Activated CD8-positive, alpha-beta T cell treated with anti-CD3 and anti-CD28 coated beads, Interleukin-2, amount 10 ng/mL, durations not matched to agents 7 days and 5 days (primary cell): Measurements from ENCODE around the gene MAEA. TPM values are rescaled to one million over a fixed set of nuclear protein-coding genes. Genes with fewer than 3 reads are reported as not detected.
A peak's percentile ranks its signal among the peaks of the same experiment; 100 is the strongest.
"Not testable (repeated sequence)": the region's sequence is repeated elsewhere in the genome, so short reads cannot be mapped to it uniquely, and the experiment has no call there.

Source experiments
- ATAC-seq: fragments of 150-1000 bp; cut with Tn5 transposase; one replicate; pipeline ENCODE4 v1.10.0; 2021; ENCODE audit warnings: moderate library complexity
- CTCF ChIA-PET: fragments of 350-600 bp; sonication (Branson Sonifier 250); formaldehyde crosslinking; loops from one replicate; lab custom pipeline; 2021; ENCODE audit warnings: antibody characterized with exemption; lab: Charles Lee
- POLR2A ChIA-PET: fragments of 350-600 bp; sonication (Branson Sonifier 250); formaldehyde crosslinking; loops from one replicate; lab custom pipeline; 2021; ENCODE audit warnings: antibody characterized with exemption; lab: Charles Lee
- DNase-seq: peaks from one replicate; pipeline ENCODE4 v3.0.0-alpha.2; 2020
- H3K27ac Mint-ChIP-seq: one replicate; pipeline ENCODE4 v1.8.0; 2021; ENCODE audit warnings: mild to moderate bottlenecking, mixed read lengths
- H3K27me3 Mint-ChIP-seq: one replicate; pipeline ENCODE4 v1.8.0; 2021; ENCODE audit warnings: low read depth, mixed read lengths
- H3K36me3 Mint-ChIP-seq: one replicate; pipeline ENCODE4 v1.8.0; 2021; ENCODE audit warnings: low read depth, mixed read lengths
- H3K4me1 Mint-ChIP-seq: one replicate; pipeline ENCODE4 v1.8.0; 2021; ENCODE audit warnings: low read depth, mixed read lengths
- H3K4me3 Mint-ChIP-seq: one replicate; pipeline ENCODE4 v1.8.0; 2021; ENCODE audit warnings: mild to moderate bottlenecking, mixed read lengths
- H3K9me3 Mint-ChIP-seq: one replicate; pipeline ENCODE4 v1.8.0; 2022; ENCODE audit warnings: mixed read lengths; ENCODE audit not compliant: insufficient read depth
- total RNA-seq, 2 experiments: library from RNA; stranded (reverse); gene quantifications; one replicate each; pipeline ENCODE4 v1.2.3, GENCODE V29; 2021

The MAEA gene
- total RNA-seq, 2 experiments from 2014 or later: 60.3 to 65.1 TPM

DNA sequence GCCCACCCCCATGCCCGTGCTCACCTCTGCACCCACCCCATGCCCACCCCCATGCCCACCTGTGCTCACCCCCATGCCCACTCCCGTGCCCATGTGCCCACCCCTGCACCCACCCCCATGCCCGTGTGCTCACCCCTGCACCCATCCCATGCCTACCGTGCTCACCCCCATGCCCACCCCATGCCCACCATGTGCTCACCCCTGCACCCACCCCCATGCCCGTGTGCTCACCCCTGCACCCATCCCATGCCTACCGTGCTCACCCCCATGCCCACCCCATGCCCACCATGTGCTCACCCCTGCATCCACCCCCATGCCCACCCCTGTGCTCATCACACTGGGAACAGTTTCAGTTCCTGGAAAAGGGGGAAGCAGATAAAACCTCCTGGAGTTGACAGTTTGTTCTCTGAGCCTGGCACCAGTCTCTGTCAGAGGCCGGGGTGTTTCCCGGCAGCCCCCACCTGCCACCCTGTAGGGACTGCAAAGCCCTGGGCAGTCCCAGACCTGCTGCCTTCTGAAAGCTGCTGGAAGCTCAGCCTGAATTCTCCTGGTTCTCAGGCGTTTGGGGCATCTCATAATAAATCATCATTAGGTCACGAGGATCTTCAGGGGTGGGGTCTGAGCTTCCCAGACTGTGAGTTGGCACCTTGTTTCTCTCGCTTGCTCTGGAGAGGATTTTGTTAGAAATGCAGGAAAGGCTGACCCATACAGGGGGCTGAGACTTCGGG is 44.3 kb downstream of the MAEA start:
- POLR2A ChIA-PET, H3K9me3 Mint-ChIP-seq, H3K27me3 Mint-ChIP-seq, H3K4me3 Mint-ChIP-seq, CTCF ChIA-PET, ATAC-seq, DNase-seq: not testable (repeated sequence)
- Mint-ChIP-seq H3K27ac (peak overlapping the region; percentile 8), H3K36me3 (peaks cover 65% of the 10 kb centered on the region), H3K4me1 (peaks cover 65% of the 10 kb centered on the region)

DNA sequence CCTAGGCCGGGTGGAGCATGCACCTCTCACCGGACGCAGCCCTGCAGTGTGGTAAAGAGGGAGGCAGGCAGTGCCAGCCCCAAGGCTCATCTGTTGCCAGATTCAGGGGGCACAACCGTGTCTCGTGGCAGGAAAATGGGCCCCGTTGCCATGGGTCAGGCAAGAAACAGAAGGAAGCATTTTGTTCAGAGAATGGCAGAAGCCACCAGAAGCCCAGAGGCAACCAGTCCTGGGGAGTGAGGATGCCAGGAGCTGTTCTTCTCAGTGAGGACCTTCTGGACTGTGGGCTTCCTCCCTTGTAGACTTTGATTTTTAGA is 44.8 kb downstream of the MAEA start:
- no peaks in the 10 kb centered on the region for H3K9me3 Mint-ChIP-seq
- H3K36me3 Mint-ChIP-seq: peaks cover 64% of the 10 kb centered on the region
- no peak for ATAC-seq
- no peak overlapping the region for H3K4me3 Mint-ChIP-seq
- no peak for DNase-seq
- no peaks in the 10 kb centered on the region for H3K27me3 Mint-ChIP-seq
- peak overlapping the region; percentile 8 for H3K27ac Mint-ChIP-seq
- ChIA-PET CTCF (no interaction called here), POLR2A (no interaction called here)
- peaks cover 59% of the 10 kb centered on the region for H3K4me1 Mint-ChIP-seq

DNA sequence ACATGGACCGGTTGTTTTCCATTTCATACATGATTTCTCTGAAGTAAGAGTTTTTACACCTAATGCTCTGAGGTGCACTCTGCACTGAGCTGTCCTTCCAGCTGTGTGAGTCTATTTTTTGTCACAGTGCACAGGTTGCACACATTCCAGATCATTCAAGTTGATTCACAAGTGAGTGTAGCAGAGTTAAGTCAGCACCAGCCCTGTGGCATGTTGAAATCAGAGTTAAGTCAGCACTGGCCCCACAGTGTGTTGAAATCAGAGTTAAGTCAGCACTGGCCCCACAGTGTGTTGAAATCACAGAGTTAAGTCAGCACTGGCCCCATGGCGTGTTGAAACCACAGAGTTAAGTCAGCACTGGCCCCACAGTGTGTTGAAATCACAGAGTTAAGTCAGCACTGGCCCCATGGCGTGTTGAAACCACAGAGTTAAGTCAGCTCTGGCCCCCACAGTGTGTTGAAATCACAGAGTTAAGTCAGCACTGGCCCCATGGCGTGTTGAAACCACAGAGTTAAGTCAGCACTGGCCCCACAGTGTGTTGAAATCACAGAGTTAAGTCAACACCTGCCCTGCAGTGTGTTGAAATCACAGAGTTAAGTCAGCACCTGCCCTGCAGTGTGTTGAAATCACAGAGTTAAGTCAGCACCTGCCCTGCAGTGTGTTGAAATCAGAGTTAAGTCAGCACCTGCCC is 45.6 kb downstream of the MAEA start:
- POLR2A ChIA-PET, H3K27me3 Mint-ChIP-seq, ATAC-seq, CTCF ChIA-PET, H3K4me3 Mint-ChIP-seq, H3K9me3 Mint-ChIP-seq, DNase-seq, H3K27ac Mint-ChIP-seq: not testable (repeated sequence)
- Mint-ChIP-seq H3K36me3 (peaks cover 62% of the 10 kb centered on the region), H3K4me1 (peaks cover 51% of the 10 kb centered on the region)

DNA sequence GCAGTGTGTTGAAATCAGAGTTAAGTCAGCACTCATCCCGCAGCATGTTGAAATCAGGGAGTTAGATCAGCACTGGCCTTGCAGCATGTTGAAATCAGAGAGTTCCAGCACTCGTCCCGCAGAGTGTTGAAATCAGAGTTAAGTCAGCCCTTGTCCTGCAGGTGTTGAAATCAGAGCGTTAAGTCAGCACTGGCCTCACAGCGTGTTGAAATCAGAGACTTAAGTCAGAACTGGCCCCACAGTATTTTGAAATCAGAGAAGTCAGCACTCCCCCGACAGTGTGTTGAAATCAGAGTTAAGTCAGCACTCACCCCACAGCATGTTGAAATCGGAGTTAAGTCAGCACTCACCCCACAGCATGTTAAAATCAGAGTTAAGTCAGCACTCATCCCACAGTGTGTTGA is 46.4 kb downstream of the MAEA start:
- CTCF ChIA-PET: no interaction called here
- no peak for ATAC-seq
- no peaks in the 10 kb centered on the region for H3K27me3 Mint-ChIP-seq
- peak overlapping the region; percentile 60 for H3K27ac Mint-ChIP-seq
- H3K9me3 Mint-ChIP-seq: no peaks in the 10 kb centered on the region
- POLR2A ChIA-PET: no interaction called here
- H3K4me1 Mint-ChIP-seq: peaks cover 44% of the 10 kb centered on the region
- peaks cover 63% of the 10 kb centered on the region for H3K36me3 Mint-ChIP-seq
- H3K4me3 Mint-ChIP-seq: no peak overlapping the region
- DNase-seq: no peak

DNA sequence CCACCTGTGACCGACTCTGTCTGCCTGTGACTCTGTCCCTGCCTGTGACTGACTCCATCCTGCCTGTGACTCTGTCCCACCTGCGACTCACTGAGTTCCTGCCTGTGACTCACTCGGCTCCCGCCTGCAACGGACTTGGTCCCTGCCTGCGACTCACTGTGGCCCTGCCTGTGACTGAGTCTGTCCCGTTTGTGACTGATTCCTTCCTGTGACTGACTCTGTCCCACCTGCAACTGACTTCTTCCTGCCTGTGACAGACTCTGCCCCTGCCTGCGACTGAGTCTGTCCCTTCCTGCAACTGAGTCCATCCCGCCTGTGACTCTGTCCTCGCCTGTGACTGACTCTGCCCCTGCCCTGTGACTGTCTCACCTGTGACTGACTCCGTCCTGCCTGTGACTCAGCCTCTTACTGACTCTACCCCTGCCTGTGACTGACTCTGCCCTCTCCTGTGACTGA is 47.7 kb downstream of the MAEA start:
- peaks cover 60% of the 10 kb centered on the region for H3K36me3 Mint-ChIP-seq
- CTCF ChIA-PET: no interaction called here
- no peaks in the 10 kb centered on the region for H3K27me3 Mint-ChIP-seq
- no peaks in the 10 kb centered on the region for H3K9me3 Mint-ChIP-seq
- H3K4me1 Mint-ChIP-seq: peaks cover 33% of the 10 kb centered on the region
- ATAC-seq: peak; percentile 64
- POLR2A ChIA-PET: no interaction called here
- peak overlapping the region; percentile 78 for H3K27ac Mint-ChIP-seq
- no peak overlapping the region for H3K4me3 Mint-ChIP-seq
- DNase-seq: peak; percentile 50

DNA sequence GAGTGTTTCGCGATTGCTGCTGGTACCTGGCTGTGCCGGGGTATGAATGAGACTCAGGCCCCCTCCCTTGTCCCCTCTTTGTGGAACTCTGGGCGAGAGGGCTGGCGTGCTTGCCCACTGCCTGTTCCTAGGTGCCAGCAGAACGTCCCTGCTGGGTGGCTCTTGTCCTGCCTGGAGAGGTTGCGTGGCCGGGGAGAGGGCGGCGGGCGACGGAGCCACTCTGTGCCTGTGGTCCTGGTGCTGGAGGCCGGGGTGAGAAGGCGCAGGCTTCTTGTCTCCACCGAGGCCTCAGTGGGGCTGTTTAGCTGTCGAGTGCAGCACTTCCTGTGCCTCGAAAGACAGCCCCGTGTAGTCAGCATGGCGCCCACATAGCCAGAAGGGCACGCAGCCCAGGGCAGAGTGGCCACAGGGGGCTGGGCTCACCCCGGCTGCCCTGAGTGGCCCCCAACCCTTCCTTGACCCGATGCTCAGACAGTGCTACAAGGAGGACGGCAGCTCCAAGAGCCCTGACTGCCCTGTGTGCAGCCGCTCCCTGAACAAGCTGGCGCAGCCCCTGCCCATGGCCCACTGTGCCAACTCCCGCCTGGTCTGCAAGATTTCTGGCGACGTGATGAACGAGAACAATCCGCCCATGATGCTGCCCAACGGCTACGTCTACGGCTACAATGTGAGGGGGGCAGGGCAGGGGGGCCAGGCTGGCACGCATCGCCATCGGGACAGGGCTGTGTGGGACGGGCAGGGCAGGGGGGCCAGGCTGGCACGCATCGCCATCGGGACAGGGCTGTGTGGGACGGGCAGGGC is 48.5 kb downstream of the MAEA start:
- Mint-ChIP-seq H3K4me1 (peaks cover 30% of the 10 kb centered on the region), H3K36me3 (peaks cover 58% of the 10 kb centered on the region), H3K27me3 (no peaks in the 10 kb centered on the region), H3K4me3 (no peak overlapping the region), H3K9me3 (no peaks in the 10 kb centered on the region), H3K27ac (peak overlapping the region; percentile 78)
- CTCF ChIA-PET: no interaction called here
- POLR2A ChIA-PET: no interaction called here
- DNase-seq (no peak), ATAC-seq (no peak)

DNA sequence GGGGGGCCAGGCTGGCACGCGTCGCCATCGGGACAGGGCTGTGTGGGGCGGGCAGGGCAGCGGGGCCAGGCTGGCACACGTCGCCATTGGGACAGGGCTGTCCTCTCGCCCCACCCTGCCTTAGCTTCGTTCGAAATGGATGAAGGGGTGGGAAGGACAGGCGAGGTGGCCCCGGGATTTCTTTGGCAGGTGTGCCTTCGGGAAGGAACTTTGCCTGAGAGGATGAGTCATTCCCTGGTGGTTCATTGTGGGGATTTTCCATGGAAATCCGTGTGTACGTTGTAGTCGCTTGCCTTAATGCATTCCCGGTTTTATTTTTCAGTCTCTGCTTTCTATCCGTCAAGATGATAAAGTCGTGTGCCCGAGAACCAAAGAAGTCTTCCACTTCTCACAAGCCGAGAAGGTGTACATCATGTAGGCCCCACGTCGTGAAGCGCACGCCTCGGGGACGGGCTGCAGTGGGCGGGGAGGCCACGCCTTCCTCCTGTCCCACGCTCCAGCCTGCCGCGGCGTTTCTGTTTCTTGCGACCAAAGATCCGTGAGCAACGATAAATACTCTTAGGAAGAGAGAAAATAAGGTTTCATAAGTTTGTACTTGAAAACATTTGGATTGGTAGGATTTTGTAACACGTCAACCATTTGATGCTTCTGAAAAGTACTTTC is 49.2 kb downstream of the MAEA start:
- ChIA-PET POLR2A (no interaction called here), CTCF (no interaction called here)
- H3K4me3 Mint-ChIP-seq: no peak overlapping the region
- H3K4me1 Mint-ChIP-seq: peaks cover 32% of the 10 kb centered on the region
- H3K27me3 Mint-ChIP-seq: no peaks in the 10 kb centered on the region
- no peak for ATAC-seq
- no peak for DNase-seq
- H3K9me3 Mint-ChIP-seq: no peaks in the 10 kb centered on the region
- H3K36me3 Mint-ChIP-seq: peaks cover 58% of the 10 kb centered on the region
- H3K27ac Mint-ChIP-seq: no peak overlapping the region

DNA sequence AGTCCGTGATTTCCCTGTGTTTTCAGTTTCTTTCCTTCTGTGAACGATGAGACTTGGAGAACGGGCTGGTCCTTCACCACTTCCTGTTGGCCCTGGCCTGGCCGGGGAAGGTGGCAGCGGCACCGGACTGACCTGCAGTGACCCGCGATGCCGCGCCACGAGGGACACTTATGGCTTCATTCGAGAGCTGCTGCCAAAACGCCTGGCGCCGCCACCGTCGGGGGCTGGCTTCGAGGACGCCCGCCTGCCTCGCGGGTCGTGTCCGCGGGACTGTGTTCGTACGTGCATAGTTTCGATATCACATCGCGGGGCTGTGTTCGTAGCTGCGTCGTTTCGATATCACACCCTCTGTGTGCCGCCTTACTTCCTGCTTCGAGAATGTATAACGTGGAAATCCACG is 49.8 kb downstream of the MAEA start:
- ChIA-PET CTCF (no interaction called here), POLR2A (no interaction called here)
- Mint-ChIP-seq H3K36me3 (peaks cover 55% of the 10 kb centered on the region), H3K4me1 (peaks cover 30% of the 10 kb centered on the region), H3K4me3 (no peak overlapping the region), H3K27me3 (no peaks in the 10 kb centered on the region), H3K9me3 (no peaks in the 10 kb centered on the region), H3K27ac (no peak overlapping the region)
- no peak for ATAC-seq
- no peak for DNase-seq

DNA sequence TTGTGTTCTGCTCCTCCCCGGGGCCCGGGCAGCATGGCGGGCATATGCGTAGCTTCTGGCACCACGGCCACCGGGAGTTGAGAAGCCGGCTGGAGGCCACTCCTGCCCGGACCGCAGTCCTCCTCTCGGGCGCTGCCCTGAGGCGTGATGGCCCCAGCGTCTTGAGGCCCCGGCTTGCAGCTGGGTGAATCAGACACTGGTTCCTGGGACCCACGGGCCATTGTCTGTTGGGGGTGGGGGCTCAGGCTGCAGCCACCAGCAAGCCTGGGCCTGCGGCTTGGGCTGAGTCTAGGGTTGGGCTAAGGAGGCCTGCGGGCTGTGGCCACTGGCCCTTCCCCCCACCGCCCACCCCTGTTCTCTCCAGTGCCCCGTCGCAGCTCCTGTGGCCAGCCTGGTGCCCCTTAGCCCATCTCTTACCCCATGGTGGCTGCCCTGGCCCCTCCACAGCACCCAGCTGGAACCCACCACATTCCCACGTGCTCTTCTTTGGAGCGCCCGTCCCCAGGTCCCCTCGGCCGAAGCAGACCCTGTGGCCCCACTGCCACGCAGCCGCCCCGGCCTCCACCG is 50.6 kb downstream of the MAEA start:
- Mint-ChIP-seq H3K4me3 (no peak overlapping the region), H3K27me3 (no peaks in the 10 kb centered on the region), H3K36me3 (peaks cover 55% of the 10 kb centered on the region), H3K27ac (no peak overlapping the region), H3K9me3 (no peaks in the 10 kb centered on the region), H3K4me1 (peaks cover 31% of the 10 kb centered on the region)
- ATAC-seq (no peak), DNase-seq (no peak)
- POLR2A ChIA-PET: no interaction called here
- CTCF ChIA-PET: no interaction called here

DNA sequence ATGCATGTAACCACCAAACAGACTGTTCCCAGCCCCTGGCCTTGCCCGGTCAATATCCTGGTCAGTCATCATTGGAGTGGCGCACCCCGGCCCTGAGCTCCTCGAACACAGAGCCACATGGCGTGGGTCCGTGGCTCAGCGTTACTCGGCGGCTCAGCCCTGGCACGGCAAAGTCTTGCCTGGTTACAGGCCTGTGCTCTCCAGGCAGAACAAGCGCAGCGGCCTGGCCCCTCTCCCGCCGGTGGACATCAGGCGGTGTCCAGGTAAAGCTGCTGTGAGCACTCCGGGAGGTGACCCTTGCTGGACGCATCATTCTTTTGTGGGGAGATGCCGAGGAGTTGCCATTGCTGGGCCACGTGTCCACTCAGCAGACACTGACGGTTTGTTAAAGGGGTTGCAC is 51.2 kb downstream of the MAEA start:
- DNase-seq (no peak), ATAC-seq (no peak)
- ChIA-PET POLR2A (no interaction called here), CTCF (no interaction called here)
- no peaks in the 10 kb centered on the region for H3K9me3 Mint-ChIP-seq
- no peaks in the 10 kb centered on the region for H3K27me3 Mint-ChIP-seq
- H3K4me3 Mint-ChIP-seq: no peak overlapping the region
- peaks cover 35% of the 10 kb centered on the region for H3K4me1 Mint-ChIP-seq
- no peak overlapping the region for H3K27ac Mint-ChIP-seq
- H3K36me3 Mint-ChIP-seq: peaks cover 55% of the 10 kb centered on the region

DNA sequence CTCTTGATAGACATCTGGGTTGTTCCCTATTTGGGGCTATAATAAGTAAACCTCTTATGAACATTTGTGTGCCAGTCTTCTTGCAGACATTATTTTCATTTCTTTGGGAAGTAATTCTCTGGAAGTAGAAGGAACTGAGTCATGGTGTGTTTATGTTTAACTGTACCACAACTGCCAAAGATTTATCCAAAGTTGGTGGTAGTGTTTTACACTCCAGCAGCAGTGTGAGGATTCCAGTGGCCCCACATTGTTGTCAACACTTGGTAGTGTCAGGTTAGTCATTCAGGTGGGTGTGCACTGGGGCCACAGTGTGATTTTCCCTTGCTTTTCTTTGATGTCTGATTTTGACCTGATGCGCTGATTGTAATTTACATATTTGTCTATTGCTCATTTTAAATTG is 52.3 kb downstream of the MAEA start:
- Mint-ChIP-seq H3K36me3 (peaks cover 44% of the 10 kb centered on the region), H3K4me3 (no peak overlapping the region), H3K27me3 (no peaks in the 10 kb centered on the region), H3K4me1 (peaks cover 28% of the 10 kb centered on the region), H3K27ac (no peak overlapping the region), H3K9me3 (no peaks in the 10 kb centered on the region)
- ChIA-PET CTCF (no interaction called here), POLR2A (no interaction called here)
- no peak for DNase-seq
- ATAC-seq: no peak
